IgD-negative memory B cell (primary cell): ENCODE measurements around the gene TACSTD2. TPM values are rescaled to one million over a fixed set of nuclear protein-coding genes. Genes with fewer than 3 reads are reported as not detected.

ENCODE experiments used
- H3K27ac Mint-ChIP-seq, 3 donors: one replicate each; pipeline ENCODE4 v1.8.0; 2020 to 2022; ENCODE audit warnings: mild to moderate bottlenecking in 3 of 3, mixed read lengths in 3 of 3, moderate library complexity in 1 of 3
- H3K27me3 Mint-ChIP-seq: one replicate; pipeline ENCODE4 v1.8.0; 2021; ENCODE audit warnings: mixed read lengths
- H3K36me3 Mint-ChIP-seq: one replicate; pipeline ENCODE4 v1.8.0; 2020; ENCODE audit warnings: mild to moderate bottlenecking, mixed read lengths
- H3K4me1 Mint-ChIP-seq, 3 donors: one replicate each; pipeline ENCODE4 v1.8.0; 2020 to 2022; ENCODE audit warnings: mixed read lengths in 3 of 3, mild to moderate bottlenecking in 1 of 3
- H3K4me3 Mint-ChIP-seq, 4 donors: one replicate each; pipeline ENCODE4 v1.8.0; 2020 to 2022; ENCODE audit warnings: mild to moderate bottlenecking in 4 of 4, mixed read lengths in 4 of 4, moderate library complexity in 3 of 4
- H3K9me3 Mint-ChIP-seq, 3 donors: one replicate each; pipeline ENCODE4 v1.8.0; 2020 to 2021; ENCODE audit warnings: mixed read lengths in 3 of 3, mild to moderate bottlenecking in 1 of 3
- polyA plus RNA-seq: library from polyadenylated mRNA; unstranded; fragments of 300-500 nt; fragmentation: Illumina TruSeq; gene quantifications from one replicate; pipeline ENCODE4 v1.2.3, GENCODE V29; 2021

TACSTD2 gene
- polyA plus RNA-seq, 1 donor from 2014 or later, result not detected

DNA sequence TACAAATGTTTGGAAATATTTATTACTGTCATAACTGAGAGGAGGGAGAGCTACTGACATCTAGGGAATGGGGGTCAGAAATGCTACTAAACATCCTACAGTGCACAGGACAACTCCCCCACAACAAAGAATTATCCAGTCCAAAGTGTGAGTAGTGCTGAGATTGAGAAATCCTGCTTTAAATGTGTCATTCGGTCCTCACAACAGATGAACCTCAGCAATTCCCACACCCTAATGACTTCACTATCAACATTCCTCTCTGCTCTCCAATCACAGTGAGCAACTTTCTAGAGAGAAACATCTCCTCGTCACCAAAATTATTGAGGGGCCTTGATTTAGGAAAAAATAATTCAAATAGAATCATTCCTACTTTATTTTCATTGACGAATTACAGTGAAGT, 48.5 kb downstream of the TACSTD2 start:
- no peaks in the 10 kb centered on the region for H3K27me3 Mint-ChIP-seq
- H3K36me3 Mint-ChIP-seq, result no peaks in the 10 kb centered on the region
- H3K4me3 Mint-ChIP-seq, result no peak overlapping the region
- no peaks in the 10 kb centered on the region for H3K9me3 Mint-ChIP-seq
- H3K27ac Mint-ChIP-seq, result no peak overlapping the region
- peaks cover 6 to 14% (median 9%) of the 10 kb centered on the region in 3 donors for H3K4me1 Mint-ChIP-seq

Other genes with a start within 250 kb of the TACSTD2 start
- gene OMA1, start 30.5 kb downstream of the TACSTD2 start, polyA plus RNA-seq, result 38.4 TPM
- 23.1 TPM for gene MYSM1, start 122.8 kb upstream of the TACSTD2 start, polyA plus RNA-seq
- 217 TPM for gene JUN, start 206.8 kb upstream of the TACSTD2 start, polyA plus RNA-seq